ENCODE results near the gene UTS2R.
"Not testable (repeated sequence)": the region's sequence is repeated elsewhere in the genome, so short reads cannot be mapped to it uniquely, and the experiment has no call there.

UTS2R gene

DNA sequence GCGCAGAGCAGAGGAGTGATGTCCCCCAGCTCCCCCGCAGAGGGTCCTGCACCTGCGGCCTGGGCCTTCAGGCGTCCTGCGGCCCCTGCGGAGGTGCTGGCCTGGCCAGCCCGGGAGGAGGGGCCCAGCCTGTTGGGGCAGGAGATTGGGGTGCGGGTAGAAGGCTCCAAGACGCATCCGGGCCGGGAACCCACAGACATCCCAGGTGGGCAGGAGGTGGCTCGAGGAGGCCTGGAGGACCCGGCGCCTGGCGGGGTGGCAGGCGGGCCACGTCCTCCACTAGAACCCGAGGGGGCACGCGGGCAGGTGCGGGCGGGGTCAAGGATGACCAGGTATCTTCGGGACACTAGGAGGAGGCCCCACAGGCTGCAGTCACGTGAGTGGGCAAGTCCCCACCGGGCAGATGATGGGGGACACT is 37.4 kb upstream of the UTS2R start:
- DNase-seq (ENCODE audit: low read depth in 2 of 2), result no peak

- DNase-seq (ENCODE audit: low read depth in 2 of 2), result no peak
Observed at GRCh38 chr17:82334622-82335394, 36.8 kb upstream of the UTS2R start.

DNA sequence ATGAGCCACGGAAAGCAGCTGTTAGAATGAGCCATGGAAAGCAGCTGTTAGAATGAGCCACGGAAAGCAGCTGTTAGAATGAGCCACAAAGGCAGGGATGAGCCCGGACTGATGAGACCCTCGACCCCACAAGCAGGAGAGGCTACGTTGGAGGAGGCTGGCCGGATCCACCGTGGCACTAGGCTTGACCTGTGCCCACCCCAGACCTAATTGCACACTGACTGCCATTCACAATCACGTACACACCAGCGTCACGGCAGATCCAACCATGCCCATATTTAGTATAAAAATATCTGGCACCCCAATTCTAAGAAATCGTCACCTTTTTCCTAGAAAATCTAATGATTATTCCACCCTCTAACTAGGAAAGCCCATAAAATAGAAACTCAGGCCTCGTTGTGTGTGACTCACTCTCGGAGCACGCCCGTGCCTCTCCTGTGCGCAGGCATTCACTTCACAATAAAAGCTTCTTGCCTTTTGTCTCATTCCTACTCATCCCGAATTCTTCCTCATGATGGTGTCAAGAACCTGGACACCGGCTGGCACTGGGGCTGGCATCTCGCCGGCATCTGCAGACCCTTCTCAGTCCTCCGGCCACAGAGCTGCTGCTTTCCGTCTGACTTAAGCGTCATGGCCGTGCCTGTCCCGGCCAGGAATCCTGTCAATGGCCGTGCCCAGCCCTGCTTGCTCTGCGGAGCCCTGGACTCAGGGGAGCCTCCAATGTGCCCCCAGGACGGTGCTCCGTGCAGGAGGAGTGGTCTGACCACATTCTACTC is 32.5 kb upstream of the UTS2R start:
- DNase-seq (ENCODE audit: low read depth in 2 of 2), result no peak

- no peak for DNase-seq (ENCODE audit: low read depth in 2 of 2)
Observed at GRCh38 chr17:82339634-82340580, 31.7 kb upstream of the UTS2R start.

DNA sequence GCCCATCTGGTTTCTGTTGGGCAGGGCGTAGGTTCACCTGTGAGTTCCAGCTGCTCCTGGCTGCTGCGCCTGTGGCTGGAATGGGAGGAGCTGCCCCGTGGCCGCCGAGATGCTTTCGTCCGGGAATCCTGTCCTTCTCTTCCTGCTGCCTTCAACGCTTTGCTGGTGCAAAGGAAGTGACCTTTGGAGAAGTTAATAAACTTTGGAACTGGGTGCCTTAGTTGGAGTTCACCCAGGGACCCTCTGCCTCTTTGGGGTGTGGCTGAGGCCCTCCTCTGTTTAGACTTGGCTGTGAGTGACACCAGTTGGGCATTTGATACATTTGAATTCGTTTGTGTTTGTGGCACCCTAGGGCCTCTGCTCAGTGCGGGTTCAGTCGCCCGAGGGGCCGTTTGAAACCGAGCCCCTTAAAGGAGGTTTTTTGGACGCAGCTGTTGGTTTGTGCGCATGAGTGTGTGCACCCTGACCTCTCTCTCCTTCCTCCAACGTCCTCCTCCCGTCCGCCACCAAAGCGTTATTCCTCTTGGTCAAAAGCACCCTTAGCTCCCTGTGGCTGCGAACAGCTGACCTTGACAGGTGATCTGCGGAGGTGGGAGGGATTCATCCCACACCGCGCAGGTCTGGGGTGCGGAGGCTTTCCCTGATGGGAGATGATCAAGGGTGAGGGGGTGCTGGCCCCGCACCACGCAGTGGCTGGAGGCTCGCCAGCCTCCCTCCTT is 29.0 kb upstream of the UTS2R start:
- DNase-seq (ENCODE audit: low read depth in 2 of 2), result no peak

- DNase-seq (ENCODE audit: low read depth in 2 of 2), result no peak
Observed at GRCh38 chr17:82343560-82343959, 28.0 kb upstream of the UTS2R start.

GRCh38 chr17:82344175-82344907 is 27.2 kb upstream of the UTS2R start:
- no peak for DNase-seq (ENCODE audit: low read depth in 2 of 2)

- DNase-seq (ENCODE audit: low read depth in 2 of 2), result no peak
Observed at GRCh38 chr17:82345151-82345976, 26.2 kb upstream of the UTS2R start.

DNA sequence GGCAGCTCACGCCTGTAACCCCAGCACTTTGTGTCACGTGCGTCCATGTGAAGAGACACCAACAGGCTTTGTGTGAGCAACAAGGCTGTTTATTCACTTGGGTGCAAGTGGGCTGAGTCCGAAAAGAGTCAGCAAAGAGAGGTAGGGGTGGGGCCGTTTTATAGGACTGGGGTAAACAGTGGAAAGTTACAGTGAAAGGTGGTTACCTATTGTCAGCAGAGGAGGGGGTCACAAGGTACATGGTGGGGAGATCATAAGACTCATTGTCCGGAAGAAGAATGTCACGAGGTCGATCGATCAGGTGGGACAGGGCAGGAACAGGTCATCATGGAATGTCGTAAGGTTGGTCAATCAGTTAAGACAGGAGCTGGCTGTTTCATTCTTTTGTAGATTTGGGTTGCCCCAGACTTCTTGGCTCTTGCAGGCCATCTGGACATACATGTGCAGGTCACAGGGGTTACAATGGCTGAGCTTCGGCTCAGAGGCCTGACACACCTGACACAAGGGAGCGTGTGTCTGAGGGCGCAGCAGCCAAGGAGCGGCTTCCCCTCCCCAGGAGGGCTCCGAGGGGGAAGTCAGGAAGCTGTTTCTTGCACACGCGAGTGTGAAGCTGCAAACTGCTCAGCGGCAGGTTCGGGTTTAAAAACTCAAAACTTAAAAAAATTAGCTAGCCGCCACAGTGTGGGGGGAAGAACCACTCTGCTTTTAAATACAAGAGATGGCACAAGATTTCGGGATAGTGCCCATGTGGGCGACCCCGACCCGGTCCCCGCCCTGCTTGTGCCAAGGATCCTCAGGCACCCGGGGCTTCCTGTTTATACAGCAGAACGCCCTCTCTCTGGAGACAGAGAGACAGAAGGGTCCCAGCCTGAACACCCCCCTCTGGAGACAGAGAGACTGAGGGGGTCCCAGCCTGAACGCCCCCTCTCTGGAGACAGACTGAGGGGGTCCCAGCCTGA is 24.9 kb upstream of the UTS2R start:
- no peak for DNase-seq (ENCODE audit: low read depth in 2 of 2)

DNA sequence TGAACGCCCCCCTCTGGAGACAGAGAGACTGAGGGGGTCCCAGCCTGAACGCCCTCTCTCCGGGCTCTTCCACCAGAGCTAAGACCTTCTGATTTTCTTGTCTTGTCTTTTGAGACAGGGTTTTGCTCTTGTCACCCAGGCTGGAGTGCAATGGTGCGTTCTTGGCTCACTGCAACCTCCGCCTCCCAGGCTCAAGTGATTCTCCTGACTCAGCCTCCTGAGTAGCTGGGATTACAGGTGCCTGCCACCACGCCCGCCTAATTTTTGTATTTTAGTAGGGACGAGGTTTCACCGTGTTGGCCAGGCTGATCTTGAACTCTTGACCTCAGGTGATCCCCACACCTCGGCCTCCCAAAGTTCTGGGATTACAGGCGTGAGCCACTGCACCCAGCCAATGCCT is 23.6 kb upstream of the UTS2R start:
- DNase-seq (ENCODE audit: low read depth in 2 of 2), result not testable (repeated sequence)

DNA sequence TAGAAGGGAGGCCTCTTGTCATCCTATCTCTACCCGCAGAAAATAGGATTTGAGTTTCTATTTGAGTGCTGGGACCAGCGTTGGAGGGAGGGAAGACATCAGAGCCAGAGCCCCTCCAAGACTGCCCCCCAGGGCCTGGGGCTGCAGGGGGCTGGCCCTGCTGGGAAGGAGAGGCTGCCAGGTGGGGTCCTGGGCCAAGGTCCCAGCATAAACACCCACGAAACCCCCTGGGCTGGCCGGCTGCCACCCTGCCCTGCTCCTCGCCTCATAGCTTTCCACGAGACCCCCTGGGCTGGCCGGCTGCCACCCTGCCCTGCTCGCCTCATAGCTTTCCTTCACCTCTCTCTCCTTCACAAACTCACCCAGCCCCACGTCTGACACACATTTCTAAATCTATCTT is 23.1 kb upstream of the UTS2R start:
- DNase-seq (ENCODE audit: low read depth in 2 of 2), result no peak

DNA sequence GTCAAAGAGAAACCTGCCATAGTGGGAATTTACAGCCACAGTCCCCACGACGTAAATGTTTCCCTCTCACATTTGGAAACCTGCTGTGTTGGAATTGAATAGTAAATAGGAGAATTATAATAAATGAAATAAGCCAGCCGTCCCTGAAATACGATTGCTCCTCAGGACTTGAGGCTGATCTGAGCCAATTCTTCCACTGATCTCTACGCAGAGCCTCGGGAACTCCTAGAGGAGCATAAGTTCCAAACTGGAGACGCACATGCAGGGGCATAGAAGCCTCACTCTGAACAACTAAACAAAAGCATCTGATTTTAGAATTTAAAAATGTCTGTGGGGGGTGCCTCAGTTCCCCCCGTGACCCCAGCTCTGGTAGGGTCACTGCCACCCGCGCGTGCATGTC is 22.7 kb upstream of the UTS2R start:
- no peak for DNase-seq (ENCODE audit: low read depth in 2 of 2)

DNA sequence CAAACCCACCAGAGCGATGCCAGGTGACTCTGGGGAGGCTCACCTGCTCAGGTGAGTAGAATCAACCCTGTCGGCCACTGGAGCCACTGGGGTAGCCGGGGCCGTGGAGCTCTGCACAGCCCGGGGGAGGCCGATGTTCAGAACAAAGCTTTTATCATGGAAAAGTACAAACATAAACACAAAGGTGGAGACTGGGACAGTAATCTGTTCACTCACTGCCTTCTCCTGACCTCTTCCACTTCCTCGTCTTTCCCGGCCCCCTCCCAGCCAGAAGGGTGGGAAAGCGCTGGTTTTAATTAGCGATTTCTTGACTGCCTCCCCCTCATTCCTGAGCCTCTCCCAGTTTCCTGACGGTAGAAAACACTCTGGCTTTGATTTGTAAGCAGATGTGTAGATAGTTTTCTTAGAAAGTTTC is 22.3 kb upstream of the UTS2R start:
- DNase-seq (ENCODE audit: low read depth in 2 of 2), result no peak

GRCh38 chr17:82350182-82351030 is 21.2 kb upstream of the UTS2R start:
- no peak for DNase-seq (ENCODE audit: low read depth in 2 of 2)

DNA sequence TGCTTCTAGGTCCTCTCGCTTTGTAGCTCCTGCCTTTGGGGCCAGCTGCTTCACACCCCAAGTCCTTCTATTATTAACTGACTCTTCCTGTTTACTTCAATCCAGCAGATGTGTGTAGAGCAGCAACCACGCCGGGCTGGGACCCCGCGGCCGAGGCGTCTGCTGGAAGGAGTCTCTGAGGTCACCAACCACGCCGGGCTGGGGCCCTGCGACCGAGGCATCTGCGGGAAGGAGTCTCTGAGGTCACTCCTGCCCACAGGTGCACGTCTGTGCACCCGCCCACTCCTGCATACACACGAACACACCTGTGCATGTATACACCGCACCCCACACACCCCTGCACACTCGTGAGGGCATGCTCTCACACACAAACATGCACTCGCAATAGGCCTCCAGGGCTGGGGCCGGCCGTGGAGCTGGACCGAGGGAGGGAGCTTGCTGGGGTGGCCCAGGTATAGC is 20.3 kb upstream of the UTS2R start:
- no peak for DNase-seq (ENCODE audit: low read depth in 2 of 2)

- DNase-seq (ENCODE audit: low read depth in 2 of 2), result peak; percentile 54
Observed at GRCh38 chr17:82351713-82352488, 19.7 kb upstream of the UTS2R start.

GRCh38 chr17:82353484-82353883 is 18.1 kb upstream of the UTS2R start:
- no peak for DNase-seq (ENCODE audit: low read depth in 2 of 2)

Data from stimulated activated CD8-positive, alpha-beta memory T cell treated with anti-CD3 and anti-CD28 coated beads, Interleukin-15, amount 100 ng/mL, for 4 hours (primary cell).